AG04449 (cell line): ENCODE results near the gene PRSS3.
A peak's percentile ranks its signal among the peaks of the same experiment; 100 is the strongest.

Experiments
- CTCF ChIA-PET: fragments of 350-600 bp; formaldehyde crosslinking; extraction: SDS; loops from one replicate; lab custom pipeline; 2021; ENCODE audit warnings: antibody characterized with exemption; lab: Yijun Ruan, JAX
- POLR2A ChIA-PET: fragments of 400-600, 350-600 bp; formaldehyde crosslinking; extraction: SDS; loops from one replicate; lab custom pipeline; 2020; ENCODE audit warnings: antibody characterized with exemption, inconsistent platforms; lab: Yijun Ruan, JAX
- DNase-seq: peaks from one replicate; pipeline ENCODE4 v3.0.0-alpha.2; 2010; ENCODE audit warnings: low read depth, low spot score
- H3K4me3 ChIP-seq: 2 replicates; pipeline ENCODE4 v1.5.1; 2011; ENCODE audit warnings: low read depth, mild to moderate bottlenecking, control low read depth, low read length
- TF ChIP-seq, protein P1 (sequence below): IDR thresholded peaks from one replicate; pipeline ENCODE4 v1.5.1; 2011; ENCODE audit warnings: mild to moderate bottlenecking, moderate library complexity, low read length, control low read depth, inconsistent platforms; ENCODE audit not compliant: insufficient read depth; ENCODE audit errors: missing control alignments

PRSS3 gene

DNA sequence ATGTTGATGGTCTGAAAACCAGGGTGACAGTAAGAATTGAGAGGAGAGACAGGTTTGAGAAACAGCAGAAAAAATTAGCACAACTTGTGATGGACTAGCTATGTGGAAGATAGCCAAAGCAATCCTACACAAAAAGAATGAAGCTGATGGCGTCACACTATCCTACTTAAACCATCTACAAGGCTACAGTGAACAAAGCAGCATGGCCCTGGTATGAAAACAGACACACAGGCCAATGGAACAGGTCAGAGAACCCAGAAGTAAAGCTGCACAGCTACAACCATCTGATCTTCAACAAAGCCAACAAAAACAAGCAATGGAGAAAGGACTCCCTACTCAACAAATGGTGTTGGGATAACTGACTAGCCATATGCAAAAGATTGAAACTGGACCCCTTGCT lies 14.1 kb downstream of the PRSS3 start:
- H3K4me3 ChIP-seq = no peak overlapping the region
- POLR2A ChIA-PET = no interaction called here
- CTCF ChIA-PET = interaction anchor here (1.0 to 2.2 kb wide), 3 partner anchors 18 to 264 kb away, joined by 3 to 6 read pairs (median 3); no protein-coding TSS in a partner anchor
- TF ChIP-seq, protein P1, sequence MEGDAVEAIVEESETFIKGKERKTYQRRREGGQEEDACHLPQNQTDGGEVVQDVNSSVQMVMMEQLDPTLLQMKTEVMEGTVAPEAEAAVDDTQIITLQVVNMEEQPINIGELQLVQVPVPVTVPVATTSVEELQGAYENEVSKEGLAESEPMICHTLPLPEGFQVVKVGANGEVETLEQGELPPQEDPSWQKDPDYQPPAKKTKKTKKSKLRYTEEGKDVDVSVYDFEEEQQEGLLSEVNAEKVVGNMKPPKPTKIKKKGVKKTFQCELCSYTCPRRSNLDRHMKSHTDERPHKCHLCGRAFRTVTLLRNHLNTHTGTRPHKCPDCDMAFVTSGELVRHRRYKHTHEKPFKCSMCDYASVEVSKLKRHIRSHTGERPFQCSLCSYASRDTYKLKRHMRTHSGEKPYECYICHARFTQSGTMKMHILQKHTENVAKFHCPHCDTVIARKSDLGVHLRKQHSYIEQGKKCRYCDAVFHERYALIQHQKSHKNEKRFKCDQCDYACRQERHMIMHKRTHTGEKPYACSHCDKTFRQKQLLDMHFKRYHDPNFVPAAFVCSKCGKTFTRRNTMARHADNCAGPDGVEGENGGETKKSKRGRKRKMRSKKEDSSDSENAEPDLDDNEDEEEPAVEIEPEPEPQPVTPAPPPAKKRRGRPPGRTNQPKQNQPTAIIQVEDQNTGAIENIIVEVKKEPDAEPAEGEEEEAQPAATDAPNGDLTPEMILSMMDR = no peak
- DNase-seq = no peak

- TF ChIP-seq, protein P1 = peak; percentile 25
- H3K4me3 ChIP-seq = no peak overlapping the region
- ChIA-PET CTCF (interaction anchor here (0.6 to 5.5 kb wide), 57 partner anchors 9 to 823 kb away, joined by 3 to 47 read pairs (median 4); partner anchors contain the start of genes PRSS3 and SIGMAR1), POLR2A (interaction anchor here (0.6 to 0.9 kb wide), 3 partner anchors 16 to 107 kb away, joined by 3 read pairs; no protein-coding TSS in a partner anchor)
- DNase-seq = no peak
Measured at GRCh38 chr9:33813712-33814641, 18.6 kb downstream of the PRSS3 start.

- no peak for DNase-seq
- no peak overlapping the region for H3K4me3 ChIP-seq
- CTCF ChIA-PET = interaction anchor here (1.0 to 5.5 kb wide), 15 partner anchors 9 to 563 kb away, joined by 3 to 47 read pairs (median 5); no protein-coding TSS in a partner anchor
- POLR2A ChIA-PET = no interaction called here
- TF ChIP-seq, protein P1 = no peak
Measured at GRCh38 chr9:33815781-33816180, 20.4 kb downstream of the PRSS3 start.

DNA sequence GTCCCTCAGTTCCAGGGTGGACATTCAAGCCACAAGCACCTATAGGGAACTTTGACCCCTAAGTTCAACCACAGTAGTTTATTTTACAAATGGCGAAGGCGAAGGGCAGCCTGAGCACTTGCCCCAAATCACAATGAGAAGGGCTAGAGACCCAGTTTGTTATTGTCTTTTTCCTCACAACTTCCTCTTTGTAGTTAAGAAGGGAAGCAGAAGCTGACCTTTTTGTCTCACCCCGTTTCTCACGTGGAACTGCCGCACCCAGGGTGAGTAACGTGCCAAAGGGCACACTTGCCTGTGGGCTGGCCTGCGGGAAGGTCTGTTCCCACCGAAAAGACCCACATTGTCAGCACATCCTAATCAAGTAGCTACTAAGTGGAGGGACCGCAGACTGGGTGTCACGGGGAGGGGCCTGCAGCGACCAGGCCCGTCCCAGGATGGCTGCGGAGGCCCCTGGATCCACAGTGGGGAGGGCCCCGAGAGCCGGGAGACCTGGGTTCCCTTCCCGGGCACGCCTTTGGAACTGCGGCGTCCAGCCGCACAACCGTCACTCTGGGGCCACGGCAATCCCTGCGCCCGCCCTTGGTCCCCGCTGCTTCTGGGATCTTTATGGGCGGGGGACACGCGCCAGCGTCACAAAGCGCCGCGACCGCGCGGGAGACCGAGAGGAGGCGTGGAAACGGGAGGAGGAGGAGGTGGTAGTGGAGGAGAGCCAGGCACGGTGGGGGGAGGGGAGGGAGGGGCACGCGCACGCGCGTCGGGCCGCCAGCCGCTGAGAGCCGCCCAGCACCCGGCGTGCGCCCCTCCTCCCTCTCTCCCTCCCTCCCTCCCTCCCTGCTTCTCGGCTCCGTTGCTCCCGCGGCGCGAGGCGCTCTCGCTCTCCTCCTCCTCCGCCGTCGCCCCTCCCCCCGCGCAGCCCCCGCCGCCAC lies 21.2 kb downstream of the PRSS3 start, which contains the start of gene UBE2R2:
UBE2R2 (plus strand) TSS at position 834 of the 926 bp plus-strand sequence. CDS start 598 bp downstream, outside the sequence.
- no peak for DNase-seq
- TF ChIP-seq, protein P1 = no peak
- H3K4me3 ChIP-seq = peak within 1 kb of the TSS; percentile 89
- CTCF ChIA-PET = interaction anchor here (1.2 to 5.5 kb wide), 7 partner anchors 9 to 257 kb away, joined by 3 to 47 read pairs (median 29); no protein-coding TSS in a partner anchor
- POLR2A ChIA-PET = interaction anchor here (0.8 kb wide), 1 partner anchor 17 kb away, joined by 3 read pairs; no protein-coding TSS in a partner anchor

DNA sequence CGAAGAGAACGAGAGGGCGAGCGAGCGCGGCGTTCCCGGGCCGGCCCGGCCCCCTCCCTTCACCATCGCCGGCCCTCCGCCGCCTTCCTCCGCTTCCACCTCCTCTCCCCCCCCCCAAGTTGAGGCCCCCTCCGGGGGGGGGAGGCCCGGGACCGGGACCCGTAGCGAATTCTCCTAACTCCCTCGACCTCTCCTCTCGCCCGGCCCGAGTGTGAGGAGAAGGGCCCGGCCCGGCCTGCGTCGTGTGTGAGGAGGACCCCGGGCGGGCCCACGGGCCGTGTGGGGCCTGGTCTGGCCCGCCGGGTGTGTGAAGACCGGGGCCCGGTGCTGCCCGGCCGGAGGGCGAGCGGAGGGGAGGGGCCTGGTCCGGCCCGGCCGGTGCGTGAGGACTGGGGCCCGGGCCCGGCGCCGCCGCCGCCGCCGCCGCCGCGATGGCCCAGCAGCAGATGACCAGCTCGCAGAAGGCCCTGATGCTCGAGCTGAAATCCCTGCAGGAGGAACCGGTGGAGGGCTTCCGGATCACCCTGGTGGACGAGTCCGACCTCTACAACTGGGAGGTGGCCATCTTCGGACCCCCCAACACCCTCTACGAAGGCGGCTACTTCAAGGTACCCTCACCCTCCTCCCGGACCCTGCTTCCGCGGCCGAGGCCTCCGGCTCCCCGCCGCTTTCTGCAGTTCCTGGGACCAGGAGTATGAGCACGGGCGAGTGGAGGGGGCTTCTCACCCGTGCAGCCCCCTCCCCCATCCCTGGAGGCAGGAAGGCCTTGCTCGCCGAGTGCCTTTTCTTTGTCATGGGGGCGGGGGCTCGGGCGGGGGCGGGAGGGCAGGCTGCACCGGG lies 22.2 kb downstream of the PRSS3 start:
- POLR2A ChIA-PET = interaction anchor here (0.7 kb wide), 1 partner anchor 64 kb away, joined by 3 read pairs; no protein-coding TSS in a partner anchor
- peak overlapping the region; percentile 89 for H3K4me3 ChIP-seq
- no peak for DNase-seq
- TF ChIP-seq, protein P1 = peak; percentile 51
- CTCF ChIA-PET = interaction anchor here (0.7 kb wide), 1 partner anchor 220 kb away, joined by 3 read pairs; no protein-coding TSS in a partner anchor
